HEK293 (cell line): ENCODE results near the gene PTPRF.

Experiments used
- CTCF ChIA-PET: fragments of 350-600 bp; formaldehyde crosslinking; extraction: SDS; loops from one replicate; lab custom pipeline; 2021; ENCODE audit warnings: antibody characterized with exemption; lab: Yijun Ruan, JAX
- POLR2A ChIA-PET: fragments of 300-600 bp; formaldehyde crosslinking; extraction: SDS; loops from one replicate; lab custom pipeline; 2020; ENCODE audit warnings: antibody characterized with exemption, inconsistent platforms; lab: Yijun Ruan, JAX
- H3K27ac ChIP-seq: fragments of 200-500 bp; sonication (Bioruptor generic); 2 replicates; pipeline ENCODE4 v1.5.1; 2014; ENCODE audit warnings: low read depth, low read length, control low read depth, inconsistent platforms; ENCODE audit errors: extremely low read depth
- H3K36me3 ChIP-seq, 2 experiments: fragments of 200-500 bp in 1 of 2; sonication (Bioruptor generic) in 1 of 2; 1 replicate in 1 of 2; 2 replicates in 1 of 2; pipeline ENCODE4 v1.5.1; 2014 to 2017; ENCODE audit warnings: inconsistent platforms in 2 of 2, low read length in 2 of 2; ENCODE audit not compliant: control insufficient read depth in 2 of 2, insufficient read depth in 1 of 2
- H3K4me1 ChIP-seq: fragments of 200-500 bp; sonication (Bioruptor generic); 2 replicates; pipeline ENCODE4 v1.5.1; 2014; ENCODE audit warnings: mild to moderate bottlenecking, low read length, inconsistent platforms; ENCODE audit not compliant: control insufficient read depth, insufficient read depth
- H3K4me3 ChIP-seq: 2 replicates; pipeline ENCODE4 v1.5.1; 2011; ENCODE audit warnings: low read depth, mild to moderate bottlenecking, control low read depth, low read length, moderate library complexity
- H3K9me3 ChIP-seq: fragments of 200-500 bp; sonication (Bioruptor generic); 2 replicates; pipeline ENCODE4 v1.5.1; 2014; ENCODE audit warnings: low read depth, low read length, inconsistent platforms; ENCODE audit not compliant: control insufficient read depth, insufficient read depth
- GLIS2 ChIP-seq: fragments of 450-650 bp; formaldehyde crosslinking; IDR thresholded peaks from 2 replicates; pipeline ENCODE4 v1.5.1; 2016; ENCODE audit warnings: missing biosample characterization, missing genetic modification characterization
- SETDB1 ChIP-seq: IDR thresholded peaks from one replicate; pipeline ENCODE4 v1.6.1; 2017; ENCODE audit warnings: mild to moderate bottlenecking, low read length, moderate library complexity, mixed read lengths; ENCODE audit not compliant: insufficient read length
- ZBTB21 ChIP-seq: fragments of 450-650 bp; formaldehyde crosslinking; IDR thresholded peaks from 2 replicates; pipeline ENCODE4 v1.5.1; 2017; ENCODE audit warnings: missing biosample characterization, missing genetic modification characterization
- ZBTB8A ChIP-seq: fragments of 450-650 bp; formaldehyde crosslinking; IDR thresholded peaks from 2 replicates; pipeline ENCODE4 v1.5.1; 2016; ENCODE audit warnings: missing biosample characterization, missing genetic modification characterization
- ZEB2 ChIP-seq: fragments of 450-650 bp; formaldehyde crosslinking; IDR thresholded peaks from 2 replicates; pipeline ENCODE4 v1.5.1; 2016; ENCODE audit warnings: missing biosample characterization, missing genetic modification characterization
- ZFP69B ChIP-seq: fragments of 450-650 bp; formaldehyde crosslinking; IDR thresholded peaks from 2 replicates; pipeline ENCODE4 v1.5.1; 2016; ENCODE audit warnings: missing biosample characterization, missing genetic modification characterization
- ZNF121 ChIP-seq: fragments of 450-650 bp; formaldehyde crosslinking; IDR thresholded peaks from 2 replicates; pipeline ENCODE4 v1.5.1; 2016; ENCODE audit warnings: missing biosample characterization, missing genetic modification characterization
- ZNF16 ChIP-seq: fragments of 450-650 bp; formaldehyde crosslinking; IDR thresholded peaks from 2 replicates; pipeline ENCODE4 v1.5.1; 2016; ENCODE audit warnings: low read depth, missing biosample characterization, missing genetic modification characterization
- ZNF18 ChIP-seq: fragments of 450-650 bp; formaldehyde crosslinking; IDR thresholded peaks from 2 replicates; pipeline ENCODE4 v1.5.1; 2016; ENCODE audit warnings: missing biosample characterization, missing genetic modification characterization
- ZNF214 ChIP-seq: fragments of 450-650 bp; formaldehyde crosslinking; IDR thresholded peaks from 2 replicates; pipeline ENCODE4 v1.5.1; 2017; ENCODE audit warnings: missing biosample characterization, mild to moderate bottlenecking, missing genetic modification characterization, borderline replicate concordance
- ZNF239 ChIP-seq: fragments of 450-650 bp; formaldehyde crosslinking; IDR thresholded peaks from 2 replicates; pipeline ENCODE4 v1.5.1; 2016; ENCODE audit warnings: missing biosample characterization, missing genetic modification characterization
- ZNF248 ChIP-seq: fragments of 450-650 bp; formaldehyde crosslinking; IDR thresholded peaks from 2 replicates; pipeline ENCODE4 v1.5.1; 2017; ENCODE audit warnings: missing biosample characterization, missing genetic modification characterization
- ZNF311 ChIP-seq: fragments of 450-650 bp; formaldehyde crosslinking; IDR thresholded peaks from 2 replicates; pipeline ENCODE4 v1.5.1; 2017; ENCODE audit warnings: missing biosample characterization, missing genetic modification characterization, borderline replicate concordance
- ZNF324 ChIP-seq: fragments of 450-650 bp; formaldehyde crosslinking; IDR thresholded peaks from 2 replicates; pipeline ENCODE4 v1.5.1; 2016; ENCODE audit warnings: missing biosample characterization, missing genetic modification characterization
- ZNF335 ChIP-seq: fragments of 450-650 bp; formaldehyde crosslinking; conservative IDR thresholded peaks from 2 replicates; pipeline ENCODE4 v1.5.1; 2016; ENCODE audit warnings: missing biosample characterization, missing genetic modification characterization
- ZNF362 ChIP-seq: fragments of 450-650 bp; formaldehyde crosslinking; IDR thresholded peaks from 2 replicates; pipeline ENCODE4 v1.5.1; 2016; ENCODE audit warnings: missing biosample characterization, missing genetic modification characterization
- ZNF391 ChIP-seq: fragments of 450-650 bp; formaldehyde crosslinking; IDR thresholded peaks from 2 replicates; pipeline ENCODE4 v1.5.1; 2016; ENCODE audit warnings: low read depth, missing biosample characterization, missing genetic modification characterization, borderline replicate concordance
- ZNF433 ChIP-seq: fragments of 450-650 bp; formaldehyde crosslinking; IDR thresholded peaks from 2 replicates; pipeline ENCODE4 v1.5.1; 2016; ENCODE audit warnings: missing biosample characterization, missing genetic modification characterization, low read depth
- ZNF449 ChIP-seq: fragments of 450-650 bp; formaldehyde crosslinking; IDR thresholded peaks from 2 replicates; pipeline ENCODE4 v1.5.1; 2017; ENCODE audit warnings: missing biosample characterization, mild to moderate bottlenecking, missing genetic modification characterization, moderate library complexity
- ZNF514 ChIP-seq: fragments of 450-650 bp; formaldehyde crosslinking; IDR thresholded peaks from 2 replicates; pipeline ENCODE4 v1.5.1; 2016; ENCODE audit warnings: missing biosample characterization, missing genetic modification characterization
- ZNF600 ChIP-seq: fragments of 450-650 bp; formaldehyde crosslinking; IDR thresholded peaks from 2 replicates; pipeline ENCODE4 v1.5.1; 2016; ENCODE audit warnings: missing biosample characterization, missing genetic modification characterization
- ZNF747 ChIP-seq: fragments of 450-650 bp; formaldehyde crosslinking; IDR thresholded peaks from 2 replicates; pipeline ENCODE4 v1.5.1; 2016; ENCODE audit warnings: missing biosample characterization, missing genetic modification characterization
- ZNF777 ChIP-seq: fragments of 450-650 bp; formaldehyde crosslinking; IDR thresholded peaks from 2 replicates; pipeline ENCODE4 v1.5.1; 2017; ENCODE audit warnings: missing biosample characterization, missing genetic modification characterization, borderline replicate concordance
- ZXDB ChIP-seq: fragments of 450-650 bp; formaldehyde crosslinking; IDR thresholded peaks from 2 replicates; pipeline ENCODE4 v1.5.1; 2016; ENCODE audit warnings: missing biosample characterization, missing genetic modification characterization
- TF ChIP-seq, protein P1 (sequence below): fragments of 450-650 bp; formaldehyde crosslinking; IDR thresholded peaks from 2 replicates; pipeline ENCODE4 v1.5.1; 2017; ENCODE audit warnings: missing biosample characterization, missing genetic modification characterization
- TF ChIP-seq, protein P2 (sequence below): fragments of 450-650 bp; formaldehyde crosslinking; optimal IDR thresholded peaks from 2 replicates; pipeline ENCODE3; 2016; ENCODE audit warnings: missing biosample characterization, mild to moderate bottlenecking, missing genetic modification characterization
- TF ChIP-seq, protein P3 (sequence below): fragments of 450-650 bp; formaldehyde crosslinking; IDR thresholded peaks from 2 replicates; pipeline ENCODE4; 2016; ENCODE audit warnings: missing biosample characterization, missing genetic modification characterization
- TF ChIP-seq, protein P4 (sequence below): fragments of 450-650 bp; formaldehyde crosslinking; IDR thresholded peaks from 2 replicates; pipeline ENCODE4 v1.5.1; 2017; ENCODE audit warnings: missing biosample characterization, missing genetic modification characterization

PTPRF gene

DNA sequence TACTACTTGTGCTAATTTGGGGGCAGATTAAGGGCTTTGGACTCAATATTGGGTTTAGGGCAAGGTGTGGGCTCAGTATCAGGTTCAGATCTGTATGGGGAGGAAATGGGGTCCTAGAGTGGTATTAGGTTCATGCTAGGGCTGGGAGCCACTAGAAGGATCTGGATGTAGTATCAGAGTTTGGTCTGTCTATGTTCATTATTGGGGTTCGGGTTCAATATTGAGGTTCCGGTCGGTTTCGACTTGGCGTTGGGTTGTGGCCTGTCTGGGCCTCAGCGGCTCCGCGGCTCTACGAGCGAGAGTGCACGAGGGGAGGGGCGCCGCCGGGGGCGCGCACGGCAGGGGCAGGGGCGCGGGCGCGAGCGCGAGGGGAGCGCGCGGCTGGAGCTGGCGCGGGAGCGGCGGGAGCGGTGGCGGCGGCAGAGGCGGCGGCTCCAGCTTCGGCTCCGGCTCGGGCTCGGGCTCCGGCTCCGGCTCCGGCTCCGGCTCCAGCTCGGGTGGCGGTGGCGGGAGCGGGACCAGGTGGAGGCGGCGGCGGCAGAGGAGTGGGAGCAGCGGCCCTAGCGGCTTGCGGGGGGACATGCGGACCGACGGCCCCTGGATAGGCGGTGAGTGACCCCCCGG is at the start of gene PTPRF:
PTPRF (plus strand) TSS at position 401 of the 624 bp plus-strand sequence. CDS start 14,193 bp downstream, outside the sequence.
- Histone ChIP-seq H3K9me3 (no peaks in the 10 kb centered on the region), H3K4me3 (peak within 1 kb of the TSS; percentile 60), H3K4me1 (peaks cover 2% of the 10 kb centered on the region; the same call in 1 of the 2 replicates), H3K27ac (peak within 1 kb of the TSS; percentile 21; the same call in 1 of the 2 replicates), H3K36me3 (peaks cover 0 to 9% of the 10 kb centered on the region in 2 experiments; a peak in 1 of 3 replicates)
- ChIA-PET POLR2A (interaction anchor here (1.0 to 2.4 kb wide), 2 partner anchors 19 to 120 kb away, joined by 3 to 24 read pairs; partner anchors contain the start of gene KDM4A), CTCF (interaction anchor here (0.6 to 4.6 kb wide), 17 partner anchors 12 to 559 kb away, joined by 3 to 27 read pairs (median 4); no protein-coding TSS in a partner anchor)
- TF ChIP-seq ZNF324 (tag by site-specific recombination) (0 out of 2 replicates have a peak, but pooled peaks have one; percentile 29), ZEB2 (tag by site-specific recombination) (peak; percentile 59), ZNF600 (tag by site-specific recombination) (0 out of 2 replicates have a peak, but pooled peaks have one; percentile 22), ZNF449 (tag by site-specific recombination) (no peak), ZNF514 (no peak), ZNF311 (no peak), ZNF777 (tag by site-specific recombination) (no peak), ZNF18 (tag by site-specific recombination) (no peak), ZNF239 (no peak), ZXDB (tag by site-specific recombination) (peak; percentile 84), ZBTB8A (tag by site-specific recombination) (peak; percentile 38; the same call in 1 of the 2 replicates), ZNF248 (tag by site-specific recombination) (no peak), SETDB1 (no peak), ZNF433 (tag by site-specific recombination) (no peak), ZBTB21 (tag by site-specific recombination) (no peak), ZNF362 (tag by site-specific recombination) (no peak), ZNF214 (tag by site-specific recombination) (no peak), ZNF335 (peak; percentile 78), ZNF16 (tag by site-specific recombination) (no peak), ZNF391 (tag by site-specific recombination) (no peak), ZNF747 (no peak), GLIS2 (no peak), ZFP69B (tag by site-specific recombination) (no peak), ZNF121 (tag by site-specific recombination) (no peak)
- TF ChIP-seq, protein P1, sequence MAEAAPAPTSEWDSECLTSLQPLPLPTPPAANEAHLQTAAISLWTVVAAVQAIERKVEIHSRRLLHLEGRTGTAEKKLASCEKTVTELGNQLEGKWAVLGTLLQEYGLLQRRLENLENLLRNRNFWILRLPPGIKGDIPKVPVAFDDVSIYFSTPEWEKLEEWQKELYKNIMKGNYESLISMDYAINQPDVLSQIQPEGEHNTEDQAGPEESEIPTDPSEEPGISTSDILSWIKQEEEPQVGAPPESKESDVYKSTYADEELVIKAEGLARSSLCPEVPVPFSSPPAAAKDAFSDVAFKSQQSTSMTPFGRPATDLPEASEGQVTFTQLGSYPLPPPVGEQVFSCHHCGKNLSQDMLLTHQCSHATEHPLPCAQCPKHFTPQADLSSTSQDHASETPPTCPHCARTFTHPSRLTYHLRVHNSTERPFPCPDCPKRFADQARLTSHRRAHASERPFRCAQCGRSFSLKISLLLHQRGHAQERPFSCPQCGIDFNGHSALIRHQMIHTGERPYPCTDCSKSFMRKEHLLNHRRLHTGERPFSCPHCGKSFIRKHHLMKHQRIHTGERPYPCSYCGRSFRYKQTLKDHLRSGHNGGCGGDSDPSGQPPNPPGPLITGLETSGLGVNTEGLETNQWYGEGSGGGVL (tag by site-specific recombination): peak; percentile 93
- TF ChIP-seq, protein P2, sequence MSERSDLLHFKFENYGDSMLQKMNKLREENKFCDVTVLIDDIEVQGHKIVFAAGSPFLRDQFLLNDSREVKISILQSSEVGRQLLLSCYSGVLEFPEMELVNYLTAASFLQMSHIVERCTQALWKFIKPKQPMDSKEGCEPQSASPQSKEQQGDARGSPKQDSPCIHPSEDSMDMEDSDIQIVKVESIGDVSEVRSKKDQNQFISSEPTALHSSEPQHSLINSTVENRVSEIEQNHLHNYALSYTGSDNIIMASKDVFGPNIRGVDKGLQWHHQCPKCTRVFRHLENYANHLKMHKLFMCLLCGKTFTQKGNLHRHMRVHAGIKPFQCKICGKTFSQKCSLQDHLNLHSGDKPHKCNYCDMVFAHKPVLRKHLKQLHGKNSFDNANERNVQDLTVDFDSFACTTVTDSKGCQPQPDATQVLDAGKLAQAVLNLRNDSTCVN: peak; percentile 76
- TF ChIP-seq, protein P3, sequence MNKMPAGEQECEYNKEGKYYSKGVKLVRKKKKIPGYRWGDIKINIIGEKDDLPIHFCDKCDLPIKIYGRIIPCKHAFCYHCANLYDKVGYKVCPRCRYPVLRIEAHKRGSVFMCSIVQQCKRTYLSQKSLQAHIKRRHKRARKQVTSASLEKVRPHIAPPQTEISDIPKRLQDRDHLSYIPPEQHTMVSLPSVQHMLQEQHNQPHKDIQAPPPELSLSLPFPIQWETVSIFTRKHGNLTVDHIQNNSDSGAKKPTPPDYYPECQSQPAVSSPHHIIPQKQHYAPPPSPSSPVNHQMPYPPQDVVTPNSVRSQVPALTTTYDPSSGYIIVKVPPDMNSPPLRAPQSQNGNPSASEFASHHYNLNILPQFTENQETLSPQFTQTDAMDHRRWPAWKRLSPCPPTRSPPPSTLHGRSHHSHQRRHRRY (tag by site-specific recombination): no peak
- TF ChIP-seq, protein P4, sequence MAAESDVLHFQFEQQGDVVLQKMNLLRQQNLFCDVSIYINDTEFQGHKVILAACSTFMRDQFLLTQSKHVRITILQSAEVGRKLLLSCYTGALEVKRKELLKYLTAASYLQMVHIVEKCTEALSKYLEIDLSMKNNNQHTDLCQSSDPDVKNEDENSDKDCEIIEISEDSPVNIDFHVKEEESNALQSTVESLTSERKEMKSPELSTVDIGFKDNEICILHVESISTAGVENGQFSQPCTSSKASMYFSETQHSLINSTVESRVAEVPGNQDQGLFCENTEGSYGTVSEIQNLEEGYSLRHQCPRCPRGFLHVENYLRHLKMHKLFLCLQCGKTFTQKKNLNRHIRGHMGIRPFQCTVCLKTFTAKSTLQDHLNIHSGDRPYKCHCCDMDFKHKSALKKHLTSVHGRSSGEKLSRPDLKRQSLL (tag by site-specific recombination): peak; percentile 100
